Mucosa of descending colon (tissue), 3 donors: ENCODE data around the gene SPAG17. TPM values are rescaled to one million over a fixed set of nuclear protein-coding genes. Genes with fewer than 3 reads are reported as not detected.

Experiments
- ATAC-seq: fragments of 200-7000 bp; cut with Tn5 transposase; one replicate; pipeline ENCODE4 v1.9.1; 2020; ENCODE audit warnings: mild to moderate bottlenecking, moderate library complexity
- DNase-seq, 3 donors: peaks; one replicate each; pipeline ENCODE4 v3.0.0-alpha.2; 2020
- H3K36me3 ChIP-seq: fragments of 200-600 bp; one replicate; pipeline ENCODE4 v1.8.0; 2021; ENCODE audit warnings: low read depth, mild to moderate bottlenecking
- H3K4me1 ChIP-seq: fragments of 200-600 bp; one replicate; pipeline ENCODE4 v1.8.0; 2021; ENCODE audit warnings: low read depth, mild to moderate bottlenecking
- H3K4me3 ChIP-seq: fragments of 200-600 bp; one replicate; pipeline ENCODE4 v1.8.0; 2021; ENCODE audit warnings: mild to moderate bottlenecking
- H3K9me3 ChIP-seq: fragments of 200-600 bp; one replicate; pipeline ENCODE4 v1.8.0; 2021; ENCODE audit warnings: mild to moderate bottlenecking
- intact Hi-C, 2 donors: fragments of 100-400 bp; cut with DNase I in 1 of 2; cut with micrococcal nuclease in 1 of 2; formaldehyde crosslinking; loops; one replicate each; pipeline versions ENCODE4 v1.11.0 to v1.11.1; 2022; cut with DNase I, micrococcal nuclease
- long read RNA-seq, 2 donors: library from polyadenylated mRNA; unstranded; transcript quantifications; one replicate each; pipeline ENCODE4 v2.0.0, GENCODE V29; 2019 to 2021
- total RNA-seq, 3 donors: library from RNA; stranded (reverse); fragmentation: NEBNext Ultra II Directional in 2 of 3; extraction: Animal tissue kit (Norgen Biotek cat#: 25700) in 2 of 3; gene quantifications; one replicate each; pipeline versions ENCODE4 v1.2.1 to v1.2.4, GENCODE V29; 2021 to 2023
- TF ChIP-seq, protein P1 (sequence below): fragments of 200-600 bp; IDR thresholded peaks from one replicate; pipeline ENCODE4 v1.8.0; 2022; ENCODE audit warnings: antibody characterized with exemption, mild to moderate bottlenecking
- donor health status: DM: no; HTN: no; CAD: no; lungs with moderate emphysema.
- donor health status: DM: no; HTN: no; CAD: no.
- donor health status: DM: no; HTN: yes; CAD: no.

Gene SPAG17
- total RNA-seq, result not detected
- long read RNA-seq, donor 1, result 0 reads
- long read RNA-seq, donor 2, result 0 reads

- no peaks in the 10 kb centered on the region for H3K9me3 ChIP-seq
- intact Hi-C loops, result no loop called here
- no peak within 1 kb of the TSS for H3K4me3 ChIP-seq
- ATAC-seq, result peak; percentile 85
- TF ChIP-seq, protein P1, sequence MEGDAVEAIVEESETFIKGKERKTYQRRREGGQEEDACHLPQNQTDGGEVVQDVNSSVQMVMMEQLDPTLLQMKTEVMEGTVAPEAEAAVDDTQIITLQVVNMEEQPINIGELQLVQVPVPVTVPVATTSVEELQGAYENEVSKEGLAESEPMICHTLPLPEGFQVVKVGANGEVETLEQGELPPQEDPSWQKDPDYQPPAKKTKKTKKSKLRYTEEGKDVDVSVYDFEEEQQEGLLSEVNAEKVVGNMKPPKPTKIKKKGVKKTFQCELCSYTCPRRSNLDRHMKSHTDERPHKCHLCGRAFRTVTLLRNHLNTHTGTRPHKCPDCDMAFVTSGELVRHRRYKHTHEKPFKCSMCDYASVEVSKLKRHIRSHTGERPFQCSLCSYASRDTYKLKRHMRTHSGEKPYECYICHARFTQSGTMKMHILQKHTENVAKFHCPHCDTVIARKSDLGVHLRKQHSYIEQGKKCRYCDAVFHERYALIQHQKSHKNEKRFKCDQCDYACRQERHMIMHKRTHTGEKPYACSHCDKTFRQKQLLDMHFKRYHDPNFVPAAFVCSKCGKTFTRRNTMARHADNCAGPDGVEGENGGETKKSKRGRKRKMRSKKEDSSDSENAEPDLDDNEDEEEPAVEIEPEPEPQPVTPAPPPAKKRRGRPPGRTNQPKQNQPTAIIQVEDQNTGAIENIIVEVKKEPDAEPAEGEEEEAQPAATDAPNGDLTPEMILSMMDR, result no peak
- peak; percentile 64 to 74 (median 67) for DNase-seq
- no peaks in the 10 kb centered on the region for H3K36me3 ChIP-seq
- H3K4me1 ChIP-seq, result no peaks in the 10 kb centered on the region
Measured at GRCh38 chr1:118185084-118185832, at the start of gene SPAG17. SPAG17 (minus strand) TSS chr1:118185228; CDS start chr1:118185157, 71 bp downstream.

GRCh38 chr1:118225471-118225870 is 40.4 kb upstream of the SPAG17 start:
- Histone ChIP-seq H3K4me1 (no peaks in the 10 kb centered on the region), H3K4me3 (no peak overlapping the region), H3K36me3 (no peaks in the 10 kb centered on the region), H3K9me3 (no peaks in the 10 kb centered on the region)
- DNase-seq (no peak), ATAC-seq (no peak)
- TF ChIP-seq, protein P1, result no peak
- intact Hi-C loops, result no loop called here

GRCh38 chr1:118223426-118223825 is 38.4 kb upstream of the SPAG17 start:
- Histone ChIP-seq H3K9me3 (no peaks in the 10 kb centered on the region), H3K36me3 (no peaks in the 10 kb centered on the region), H3K4me1 (no peaks in the 10 kb centered on the region), H3K4me3 (no peak overlapping the region)
- DNase-seq (peak in 1 of 3 donors; percentile 15), ATAC-seq (no peak)
- intact Hi-C loops, result no loop called here
- TF ChIP-seq, protein P1, result no peak

- intact Hi-C loops, result no loop called here
- ATAC-seq, result no peak
- Histone ChIP-seq H3K36me3 (no peaks in the 10 kb centered on the region), H3K9me3 (no peaks in the 10 kb centered on the region), H3K4me1 (no peaks in the 10 kb centered on the region), H3K4me3 (no peak overlapping the region)
- TF ChIP-seq, protein P1, result no peak
- no peak for DNase-seq
Measured at GRCh38 chr1:118219438-118219837, 34.4 kb upstream of the SPAG17 start.

DNA sequence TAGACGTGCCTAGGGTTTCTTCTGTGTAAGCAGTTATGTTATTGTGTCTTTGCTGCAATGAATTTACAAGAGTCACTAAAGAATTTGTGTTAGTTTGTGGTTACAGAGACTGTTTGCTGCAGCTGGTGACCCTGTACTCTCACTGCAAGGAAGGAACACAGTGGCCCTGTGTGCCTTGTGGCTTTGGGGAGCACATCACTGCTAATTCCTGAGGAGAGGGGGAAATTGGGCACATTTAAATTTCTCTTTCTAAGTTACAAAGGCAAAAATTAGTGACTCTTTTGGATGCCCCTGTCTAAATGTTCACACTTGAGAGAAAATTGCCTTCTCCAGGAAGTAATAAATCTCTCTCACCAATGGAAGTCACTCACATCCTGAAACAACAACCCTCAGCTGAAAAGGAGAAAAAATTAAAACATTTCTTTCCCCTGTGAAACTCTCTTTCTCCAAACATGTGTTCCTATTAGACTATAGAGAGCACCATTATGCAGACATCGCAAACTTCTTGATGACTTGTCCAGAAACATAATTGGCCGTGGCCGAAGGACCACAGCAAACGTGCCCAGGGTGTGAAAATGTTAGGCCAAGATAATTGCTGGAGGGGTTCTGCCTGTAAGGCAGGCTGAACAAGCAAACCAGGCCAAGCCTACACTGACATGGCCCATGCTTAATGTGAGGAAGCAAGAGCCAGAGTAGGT is 32.3 kb upstream of the SPAG17 start:
- ATAC-seq, result no peak
- Histone ChIP-seq H3K9me3 (no peaks in the 10 kb centered on the region), H3K4me1 (no peaks in the 10 kb centered on the region), H3K4me3 (no peak overlapping the region), H3K36me3 (no peaks in the 10 kb centered on the region)
- TF ChIP-seq, protein P1, result no peak
- DNase-seq, result no peak
- intact Hi-C loops, result no loop called here
